Measurements from ENCODE around the gene PHOX2B.

Gene PHOX2B

DNA sequence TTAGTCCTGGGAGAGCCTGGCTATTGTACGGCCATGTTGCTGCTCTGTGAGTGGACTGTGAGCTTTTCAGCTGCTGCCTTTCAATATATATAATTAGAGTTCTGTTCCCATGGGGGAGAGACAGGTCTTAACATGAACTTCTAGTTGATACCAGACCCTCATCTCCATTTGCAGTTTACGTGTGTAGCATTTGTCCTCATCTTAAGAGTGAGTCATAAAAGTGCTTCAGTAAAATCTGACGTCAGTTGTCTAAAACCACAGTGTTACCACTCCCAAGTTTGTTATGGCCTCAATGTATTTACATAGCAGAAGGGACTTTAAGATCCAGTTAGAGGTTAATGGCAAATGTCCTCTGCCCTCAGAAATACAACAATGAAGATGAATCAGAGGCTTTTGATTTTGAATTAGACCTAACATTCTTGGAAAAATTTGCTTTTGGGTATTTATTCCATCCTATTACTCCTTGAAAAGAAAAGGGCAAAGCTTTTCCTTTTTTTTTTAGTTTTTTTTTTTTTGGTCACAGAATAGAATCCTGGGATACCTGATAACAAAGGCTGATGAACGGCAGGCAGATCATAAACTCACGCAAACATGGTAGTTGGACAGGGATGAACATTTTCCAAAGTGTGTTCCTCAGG, 38.6 kb downstream of the PHOX2B start:
- no peak for FAIRE-seq

DNA sequence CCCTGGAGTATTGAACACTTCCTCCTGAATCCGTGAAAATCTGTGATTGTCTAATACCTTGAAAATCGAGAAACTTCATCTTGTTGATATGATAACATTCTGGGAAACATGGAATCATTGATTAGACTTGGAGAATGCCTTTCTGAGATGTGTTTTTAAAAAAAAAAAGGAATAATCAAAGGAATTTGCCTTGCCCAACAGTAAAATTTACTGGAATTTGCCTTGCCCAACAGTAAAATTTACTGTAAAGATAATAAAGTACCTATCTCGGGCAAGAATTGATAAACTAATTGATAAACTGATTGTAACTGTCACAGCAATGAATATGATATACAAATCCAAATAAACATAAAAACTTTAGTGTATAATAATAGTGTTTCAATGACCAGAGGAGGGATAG, 44.7 kb downstream of the PHOX2B start:
- no peak for FAIRE-seq

DNA sequence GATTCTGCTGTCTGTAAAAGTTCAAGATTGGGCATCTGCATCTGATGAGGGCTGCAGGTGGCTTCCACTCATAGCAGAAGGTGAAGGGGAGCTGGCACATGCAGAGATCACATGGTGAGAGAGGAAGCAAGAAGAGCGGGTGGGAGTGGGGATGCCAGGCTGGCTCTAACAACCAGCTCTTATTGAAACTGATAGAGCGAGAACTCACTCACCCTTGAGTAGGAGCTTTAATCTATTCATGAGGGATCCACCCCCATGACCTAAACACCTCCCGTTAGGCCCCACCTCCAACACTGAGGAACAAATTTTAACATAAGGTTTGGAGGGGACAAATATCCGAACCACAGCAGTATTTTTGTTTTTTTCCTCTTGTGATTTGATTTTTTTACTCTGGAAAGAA, 45.8 kb downstream of the PHOX2B start:
- FAIRE-seq, result no peak

DNA sequence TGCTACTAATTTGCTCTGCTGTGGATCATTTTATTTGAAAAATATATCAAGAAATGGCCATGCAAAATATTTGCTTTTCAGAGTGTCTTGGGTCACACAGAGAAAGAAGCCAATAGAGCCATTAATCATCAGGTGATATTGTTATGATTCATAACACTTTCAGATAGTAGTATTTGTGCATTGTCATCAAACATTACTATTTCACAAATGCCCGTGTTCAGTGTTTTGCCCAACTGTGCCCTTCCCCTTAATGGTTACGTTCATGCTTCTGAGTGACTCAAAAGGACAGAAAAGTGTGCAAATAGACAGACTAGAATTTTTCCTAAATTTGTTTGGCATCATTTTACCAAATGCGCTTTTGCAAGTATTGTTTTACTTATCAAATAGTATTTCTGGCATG, 46.5 kb downstream of the PHOX2B start:
- no peak for FAIRE-seq

DNA sequence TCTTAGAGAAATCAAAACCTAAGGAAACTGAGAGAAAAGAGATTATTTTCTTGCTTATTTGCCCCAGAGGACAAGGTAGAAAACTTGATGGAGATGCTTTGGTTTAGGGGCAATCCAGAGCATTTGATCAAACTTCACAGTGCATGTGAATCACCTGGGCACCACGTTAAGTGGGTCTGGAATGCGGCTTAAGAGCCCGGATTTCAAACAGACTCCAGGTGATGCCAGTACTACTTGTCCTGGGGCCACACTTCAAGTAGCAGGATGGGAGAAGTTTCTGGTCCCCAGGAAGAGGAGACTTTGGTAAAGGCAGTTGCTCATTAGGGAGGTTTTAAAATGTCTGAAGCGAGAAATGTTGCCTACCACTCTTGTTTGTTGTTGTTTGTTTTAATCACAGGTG, 51.8 kb downstream of the PHOX2B start:
- FAIRE-seq, result no peak

DNA sequence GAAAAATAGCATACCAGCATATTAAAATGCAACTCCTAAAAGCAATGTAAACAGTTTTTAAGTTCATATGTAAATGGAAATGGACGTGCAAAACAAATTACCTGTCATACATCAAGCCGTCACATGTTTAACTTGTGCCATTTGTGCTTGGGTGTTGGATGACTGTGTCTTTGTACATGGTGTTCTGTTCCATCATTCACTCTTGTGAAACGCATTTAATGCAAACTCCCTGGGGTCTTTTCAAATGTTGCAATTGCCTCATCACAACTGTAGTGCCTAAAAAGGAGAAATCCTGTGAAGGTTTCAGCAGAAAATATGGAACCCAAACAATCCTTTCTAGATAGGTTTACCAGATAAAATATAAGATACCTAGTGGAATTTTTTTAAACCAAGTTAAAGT, 52.4 kb downstream of the PHOX2B start:
- no peak for FAIRE-seq
